ENCODE results near the gene HLA-E.

DNA sequence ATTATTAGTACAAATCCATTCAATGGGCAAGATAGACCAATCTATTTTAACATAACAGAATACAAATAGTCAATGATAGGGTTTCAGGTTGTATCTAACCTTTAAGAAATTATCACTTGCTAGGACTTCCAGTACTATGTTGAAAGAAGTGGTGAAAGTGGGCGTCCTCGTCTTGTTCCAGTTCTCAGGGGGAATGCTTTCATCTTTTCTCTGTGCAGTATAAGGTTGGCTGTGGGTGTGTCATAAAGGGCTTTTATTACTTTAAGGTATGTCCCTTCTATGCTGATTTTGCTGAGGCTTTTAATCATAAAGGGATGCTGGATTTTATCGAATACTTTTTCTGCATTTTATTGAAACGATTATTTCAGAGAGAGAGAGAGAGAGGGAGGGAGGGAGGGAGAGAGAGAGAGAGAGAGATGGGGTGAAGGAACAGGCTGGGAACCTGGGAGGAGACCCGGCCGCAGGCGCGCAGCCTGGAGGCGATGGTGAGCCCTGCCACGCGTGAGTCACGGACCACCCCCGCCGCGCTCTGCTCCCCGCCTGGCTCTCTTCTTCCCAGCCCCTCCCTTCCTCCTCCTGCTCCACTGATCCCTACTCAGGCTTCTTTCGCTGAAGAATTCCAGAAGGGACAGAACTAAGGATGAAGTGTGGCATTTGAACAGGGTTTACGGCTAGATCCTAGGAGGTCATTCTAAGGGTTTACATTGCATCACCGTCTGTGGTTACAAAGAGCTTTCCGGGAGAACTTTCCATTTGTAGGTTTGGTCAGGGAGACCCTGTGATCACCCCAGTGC, 45.5 kb upstream of the HLA-E start:
- TF ChIP-seq, protein P1, sequence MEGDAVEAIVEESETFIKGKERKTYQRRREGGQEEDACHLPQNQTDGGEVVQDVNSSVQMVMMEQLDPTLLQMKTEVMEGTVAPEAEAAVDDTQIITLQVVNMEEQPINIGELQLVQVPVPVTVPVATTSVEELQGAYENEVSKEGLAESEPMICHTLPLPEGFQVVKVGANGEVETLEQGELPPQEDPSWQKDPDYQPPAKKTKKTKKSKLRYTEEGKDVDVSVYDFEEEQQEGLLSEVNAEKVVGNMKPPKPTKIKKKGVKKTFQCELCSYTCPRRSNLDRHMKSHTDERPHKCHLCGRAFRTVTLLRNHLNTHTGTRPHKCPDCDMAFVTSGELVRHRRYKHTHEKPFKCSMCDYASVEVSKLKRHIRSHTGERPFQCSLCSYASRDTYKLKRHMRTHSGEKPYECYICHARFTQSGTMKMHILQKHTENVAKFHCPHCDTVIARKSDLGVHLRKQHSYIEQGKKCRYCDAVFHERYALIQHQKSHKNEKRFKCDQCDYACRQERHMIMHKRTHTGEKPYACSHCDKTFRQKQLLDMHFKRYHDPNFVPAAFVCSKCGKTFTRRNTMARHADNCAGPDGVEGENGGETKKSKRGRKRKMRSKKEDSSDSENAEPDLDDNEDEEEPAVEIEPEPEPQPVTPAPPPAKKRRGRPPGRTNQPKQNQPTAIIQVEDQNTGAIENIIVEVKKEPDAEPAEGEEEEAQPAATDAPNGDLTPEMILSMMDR (conservative IDR thresholded peaks at IDR 0.05), result no peak
- no peak for TF ChIP-seq EZH2 (IDR thresholded peaks at IDR 0.05; ENCODE audit: low read depth)
